OCI-LY7 (cell line): ENCODE results near the gene TUBGCP2. TPM values are rescaled to one million over a fixed set of nuclear protein-coding genes. Genes with fewer than 3 reads are reported as not detected.

Source experiments
- BruUV-seq: library from RNA; stranded (reverse); fragments of 400-500 nt; replicated peaks from 2 replicates; lab custom pipeline; 2021; lab: Mats Ljungman, UMichigan
- CTCF ChIA-PET: fragments of 300-600 bp; sonication (Branson Sonifier 250); formaldehyde crosslinking; loops from one replicate; lab custom pipeline; 2022; ENCODE audit warnings: antibody characterized with exemption; ENCODE audit not compliant: unreplicated experiment; lab: Charles Lee
- POLR2A ChIA-PET: fragments of 300-600 bp; sonication (Branson Sonifier 250); formaldehyde crosslinking; loops from one replicate; lab custom pipeline; 2022; ENCODE audit warnings: antibody characterized with exemption; lab: Charles Lee
- DNase-seq: peaks from one replicate; pipeline ENCODE4 v3.0.0-alpha.2; 2015; ENCODE audit warnings: low spot score
- H2AFZ ChIP-seq: fragments of 200-600 bp; sonication (generic), shearing (Covaris generic); 2 replicates; pipeline ENCODE4 v1.6.1; 2014; ENCODE audit warnings: mild to moderate bottlenecking, antibody characterized with exemption, low read length, moderate library complexity
- H3K27ac ChIP-seq: fragments of 200-600 bp; sonication (generic); 2 replicates; pipeline ENCODE4 v1.5.1; 2014; ENCODE audit warnings: mixed run types, low read depth, mild to moderate bottlenecking, moderate library complexity, low read length, inconsistent platforms; ENCODE audit not compliant: poor library complexity, severe bottlenecking
- H3K36me3 ChIP-seq: fragments of 200-600 bp; sonication (generic); 2 replicates; pipeline ENCODE4 v1.6.1; 2014; ENCODE audit warnings: mild to moderate bottlenecking, antibody characterized with exemption, low read length, moderate library complexity, mixed read lengths; ENCODE audit not compliant: insufficient read depth
- H3K4me1 ChIP-seq: fragments of 200-600 bp; sonication (generic); 2 replicates; pipeline ENCODE4 v1.5.1; 2014; ENCODE audit warnings: mild to moderate bottlenecking, low read length; ENCODE audit not compliant: insufficient read depth, poor library complexity, severe bottlenecking
- H3K4me2 ChIP-seq: fragments of 200-600 bp; sonication (generic); 2 replicates; pipeline ENCODE4 v1.6.1; 2014; ENCODE audit warnings: mild to moderate bottlenecking, low read length
- H3K4me3 ChIP-seq: fragments of 200-600 bp; sonication (generic); 2 replicates; pipeline ENCODE4 v1.5.1; 2014; ENCODE audit warnings: mild to moderate bottlenecking, low read depth, low read length; ENCODE audit not compliant: poor library complexity, severe bottlenecking
- H3K79me2 ChIP-seq: fragments of 200-600 bp; sonication (generic); 2 replicates; pipeline ENCODE4 v1.6.1; 2016; ENCODE audit warnings: low read depth, mild to moderate bottlenecking, low read length, moderate library complexity, mixed read lengths; ENCODE audit not compliant: insufficient read depth
- H3K9me2 ChIP-seq: fragments of 200-600 bp; sonication (generic); 2 replicates; pipeline ENCODE4 v1.6.1; 2016; ENCODE audit warnings: mild to moderate bottlenecking, low read length, mixed read lengths; ENCODE audit not compliant: insufficient read depth
- H3K9me3 ChIP-seq: fragments of 200-600 bp; sonication (generic); 2 replicates; pipeline ENCODE4 v1.6.1; 2014; ENCODE audit warnings: mild to moderate bottlenecking, mixed run types, low read length, mixed read lengths
- H4K20me1 ChIP-seq: fragments of 200-600 bp; sonication (generic); 2 replicates; pipeline ENCODE4 v1.6.1; 2014; ENCODE audit warnings: mild to moderate bottlenecking, antibody characterized with exemption, low read length, moderate library complexity, mixed read lengths; ENCODE audit not compliant: insufficient read depth
- CTCF ChIP-seq: fragments of 200-600 bp; sonication (generic); conservative IDR thresholded peaks from 2 replicates; pipeline ENCODE4 v1.5.1; 2014; ENCODE audit warnings: mild to moderate bottlenecking, antibody characterized with exemption, low read length, moderate library complexity, mixed read lengths
- EZH2phosphoT487 ChIP-seq: fragments of 200-600 bp; sonication (generic); IDR thresholded peaks from 2 replicates; pipeline ENCODE4 v1.6.1; 2018; ENCODE audit warnings: low read depth, borderline replicate concordance, mild to moderate bottlenecking, mixed run types, antibody characterized with exemption, low read length, moderate library complexity, mixed read lengths
- intact Hi-C: fragments of 100-400 bp; cut with micrococcal nuclease; formaldehyde crosslinking; loops from one replicate; pipeline ENCODE4 v1.10.0; 2022; ENCODE audit not compliant: unreplicated experiment
- total RNA-seq, 2 experiments: library from RNA; depleted of rRNA in 1 of 2; stranded (reverse); fragments of >200 nt in 1 of 2; shearing (Covaris generic) in 1 of 2; gene quantifications; 2 replicates each; pipeline ENCODE4 v1.2.3, GENCODE V29; 2014 to 2022

The TUBGCP2 gene
- total RNA-seq, 2 experiments from 2014 or later = 40.5 to 56.1 TPM

- H2AFZ ChIP-seq = no peak overlapping the region
- CTCF ChIA-PET = no interaction called here
- H3K27ac ChIP-seq = no peak overlapping the region
- peak overlapping the region; percentile 55; the same call in 1 of the 2 replicates for H3K4me2 ChIP-seq
- no peak for TF ChIP-seq CTCF
- TF ChIP-seq EZH2phosphoT487 = no peak
- no peaks in the 10 kb centered on the region for H3K9me2 ChIP-seq
- intact Hi-C loops = loop anchor here (2.0 kb wide), 1 partner anchor 17 kb away; the partner anchor contains the start of genes TUBGCP2 and ZNF511
- H3K4me1 ChIP-seq = peaks cover 9% of the 10 kb centered on the region
- no peak overlapping the region for H3K4me3 ChIP-seq
- POLR2A ChIA-PET = no interaction called here
- BruUV-seq = no TSS peak
- no peaks in the 10 kb centered on the region for H3K9me3 ChIP-seq
- H3K36me3 ChIP-seq = no peaks in the 10 kb centered on the region
- no peak for DNase-seq
- H3K79me2 ChIP-seq = no peaks in the 10 kb centered on the region
- no peaks in the 10 kb centered on the region for H4K20me1 ChIP-seq
These were observed 17.0 kb upstream of the TUBGCP2 start for GRCh38 chr10:133325440-133326222.

GRCh38 chr10:133324857-133325260 lies 16.2 kb upstream of the TUBGCP2 start:
- H3K4me3 ChIP-seq = peak overlapping the region; percentile 11
- no peaks in the 10 kb centered on the region for H3K79me2 ChIP-seq
- no peaks in the 10 kb centered on the region for H3K9me2 ChIP-seq
- no peaks in the 10 kb centered on the region for H3K36me3 ChIP-seq
- BruUV-seq = no TSS peak
- no peak overlapping the region for H2AFZ ChIP-seq
- no peak for DNase-seq
- H3K4me2 ChIP-seq = peak overlapping the region; percentile 55
- no peak for TF ChIP-seq EZH2phosphoT487
- TF ChIP-seq CTCF = no peak
- H3K4me1 ChIP-seq = peaks cover 9% of the 10 kb centered on the region
- CTCF ChIA-PET = interaction anchor here (0.6 kb wide), 2 partner anchors 66 to 114 kb away, joined by 4 read pairs; no protein-coding TSS in a partner anchor
- H3K27ac ChIP-seq = no peak overlapping the region
- H4K20me1 ChIP-seq = no peaks in the 10 kb centered on the region
- no peaks in the 10 kb centered on the region for H3K9me3 ChIP-seq
- intact Hi-C loops = loop anchor here (2.0 kb wide), 1 partner anchor 16 kb away; the partner anchor contains the start of genes TUBGCP2 and ZNF511
- POLR2A ChIA-PET = interaction anchor here (0.7 kb wide), 1 partner anchor 35 kb away, joined by 7 read pairs; no protein-coding TSS in a partner anchor
